ENCODE results near the gene FAM241B.

The FAM241B gene

DNA sequence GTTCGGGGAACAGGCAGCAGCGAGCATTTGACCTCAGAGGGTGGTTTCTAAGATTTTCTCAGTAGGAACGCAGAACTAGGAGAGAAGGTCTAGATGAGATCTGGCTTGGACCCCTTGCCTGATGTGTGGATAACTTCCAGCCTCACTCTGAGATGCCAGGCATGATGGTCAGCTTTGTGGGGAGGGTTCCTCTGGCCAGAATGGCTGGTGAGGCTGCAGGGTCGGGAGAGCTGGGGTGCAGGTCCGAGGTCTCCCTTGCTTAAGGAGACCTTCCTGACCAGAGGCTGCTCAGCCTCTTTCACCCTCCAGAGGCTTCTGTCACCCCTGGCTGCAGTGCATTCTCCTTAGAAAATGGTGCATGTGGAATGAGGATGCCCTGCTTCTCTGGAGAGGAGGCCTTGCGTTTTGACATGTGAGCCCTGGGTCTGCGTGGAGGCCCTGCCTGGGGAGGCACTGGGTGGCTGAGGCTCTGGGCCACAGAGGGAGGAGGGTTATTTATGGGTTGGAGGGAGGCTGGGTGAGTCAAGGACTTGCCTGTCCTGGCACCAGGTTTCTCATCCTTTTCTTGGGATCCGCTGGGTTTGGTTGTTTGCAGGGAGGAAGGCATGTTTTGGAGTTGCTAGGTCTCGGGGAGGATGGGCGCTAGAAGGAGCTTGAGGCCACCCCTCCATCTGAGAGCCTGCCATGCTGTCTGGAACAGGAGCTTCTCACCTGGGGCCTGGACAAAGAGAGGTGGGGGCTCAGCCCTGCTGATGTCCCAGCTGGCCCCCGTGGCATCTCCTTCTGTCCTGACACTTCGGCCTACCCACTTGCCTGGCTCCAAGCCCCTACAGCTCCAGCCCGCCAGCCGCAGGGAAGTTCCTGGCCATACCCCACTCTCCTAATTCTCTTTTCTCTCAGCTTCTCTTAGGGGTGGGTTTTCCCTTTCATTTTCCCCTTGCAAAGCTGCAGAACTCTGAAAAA lies 3.9 kb downstream of the FAM241B start:
- DNase-seq (ENCODE audit: low spot score) = no peak

GRCh38 chr10:69634759-69635425 lies 4.8 kb downstream of the FAM241B start:
- no peak for DNase-seq (ENCODE audit: low spot score)

- DNase-seq (ENCODE audit: low spot score) = no peak
Measured at GRCh38 chr10:69635428-69636272, 5.6 kb downstream of the FAM241B start.

DNA sequence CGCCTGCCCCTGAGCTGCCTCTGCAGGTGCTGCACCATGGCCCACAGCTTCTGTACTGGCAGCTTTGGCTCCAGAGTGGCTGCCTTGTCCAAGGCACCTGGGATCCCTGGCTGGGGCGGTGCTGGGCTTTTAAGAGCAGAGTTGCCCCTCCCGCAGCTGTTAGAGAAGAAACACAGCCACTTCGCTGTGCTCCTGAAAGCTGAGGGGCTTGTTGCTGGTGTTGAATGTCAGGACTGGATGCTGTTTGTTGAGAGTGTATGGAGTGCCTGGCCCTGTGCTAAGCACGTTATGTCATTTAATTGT lies 6.2 kb downstream of the FAM241B start:
- DNase-seq (ENCODE audit: low spot score) = no peak

GRCh38 chr10:69636626-69637605 lies 6.9 kb downstream of the FAM241B start:
- DNase-seq (ENCODE audit: low spot score) = no peak

DNA sequence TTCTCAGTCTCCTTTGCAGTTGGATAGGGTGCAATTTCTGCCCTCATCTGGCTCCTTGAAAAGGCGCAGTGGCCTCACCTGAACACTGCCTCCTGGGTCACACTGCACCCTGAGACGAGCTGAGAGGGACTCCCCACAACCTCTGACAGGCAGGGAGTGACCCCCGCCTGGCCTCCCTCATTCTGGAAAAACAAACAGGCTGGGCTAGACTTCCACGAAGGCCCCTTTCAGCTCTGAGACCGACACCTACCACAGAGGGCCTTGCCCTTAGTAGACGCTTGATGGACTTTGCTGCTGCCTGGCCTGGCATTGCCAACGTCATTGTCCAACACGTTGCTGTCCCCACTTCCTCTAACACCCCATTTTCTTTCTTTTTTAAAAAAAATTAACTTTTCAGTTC lies 8.6 kb downstream of the FAM241B start:
- DNase-seq (ENCODE audit: low spot score) = no peak

- DNase-seq (ENCODE audit: low spot score) = peak; percentile 74
Measured at GRCh38 chr10:69639291-69640195, 9.5 kb downstream of the FAM241B start.

DNA sequence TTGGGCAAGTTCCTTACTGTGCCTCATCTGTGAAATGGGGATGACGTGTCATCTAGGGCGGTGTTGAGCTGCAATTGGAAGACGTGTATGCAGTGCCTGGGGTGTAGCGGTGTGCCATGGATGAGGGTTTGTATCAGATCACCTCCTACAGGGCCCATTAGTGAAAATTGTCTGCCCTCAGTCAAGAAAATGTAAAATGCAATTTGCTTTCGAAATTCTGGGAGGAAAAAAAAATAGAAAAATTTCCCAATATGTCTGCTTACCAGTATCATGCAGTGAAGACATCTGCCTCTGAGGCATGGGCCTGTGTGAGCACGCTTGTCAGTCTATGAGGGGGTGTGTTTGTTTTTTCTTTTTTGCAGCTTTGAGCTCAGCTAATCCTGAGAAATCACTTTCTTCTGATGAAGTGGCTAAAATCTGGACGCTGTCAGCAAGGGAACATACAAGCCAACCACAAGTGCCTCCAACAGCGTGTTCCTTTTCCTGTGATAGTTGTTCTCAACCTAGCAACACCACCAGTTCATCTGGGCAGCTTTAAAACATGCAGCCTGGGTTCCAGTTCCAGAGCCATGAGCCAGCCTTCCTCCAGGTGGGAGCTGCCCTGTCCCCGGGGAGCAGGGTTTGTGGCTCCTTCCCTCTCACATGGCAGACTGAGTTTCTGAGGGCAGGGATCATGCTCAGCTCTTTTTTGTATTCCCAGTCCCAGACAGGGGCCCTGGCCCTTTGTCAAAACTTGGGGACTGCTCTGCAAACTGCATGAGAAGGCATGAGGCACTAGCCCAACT lies 10.3 kb downstream of the FAM241B start:
- DNase-seq (ENCODE audit: low spot score) = no peak

DNA sequence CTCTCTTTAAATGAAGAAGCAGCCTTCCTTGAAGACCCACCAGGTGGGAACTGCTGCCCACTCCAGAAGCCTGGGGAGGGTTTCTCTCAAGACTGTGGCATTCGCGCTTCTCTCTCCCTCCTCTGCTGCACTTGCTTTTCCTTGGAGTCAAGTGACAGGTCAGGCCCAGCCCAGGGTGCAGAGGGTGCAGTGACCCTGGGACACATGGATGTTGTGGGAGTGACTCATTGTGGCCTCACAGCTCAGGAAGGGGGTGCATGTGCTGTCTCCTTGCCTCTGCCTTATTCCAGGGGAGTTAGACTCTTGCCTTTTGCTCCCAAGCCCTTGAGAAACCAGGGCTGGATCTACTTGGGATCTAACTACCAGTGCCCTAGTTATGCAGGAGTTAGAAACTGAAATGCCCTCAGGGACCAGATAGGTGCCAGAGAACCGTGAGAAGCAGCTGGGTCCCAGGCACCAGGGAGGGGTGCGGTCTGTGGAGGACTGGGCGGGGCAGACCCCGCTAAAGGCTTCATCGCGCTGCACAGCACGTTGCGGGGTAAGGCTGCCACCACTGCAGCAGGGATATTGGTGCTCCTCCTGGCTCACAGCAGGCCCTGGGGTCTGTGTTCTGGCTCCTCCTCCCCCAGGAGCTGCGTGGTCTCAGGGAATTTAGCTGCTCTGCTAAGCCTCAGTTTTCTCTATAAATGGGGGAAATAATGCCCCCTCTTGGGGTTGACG lies 11.4 kb downstream of the FAM241B start:
- no peak for DNase-seq (ENCODE audit: low spot score)

DNA sequence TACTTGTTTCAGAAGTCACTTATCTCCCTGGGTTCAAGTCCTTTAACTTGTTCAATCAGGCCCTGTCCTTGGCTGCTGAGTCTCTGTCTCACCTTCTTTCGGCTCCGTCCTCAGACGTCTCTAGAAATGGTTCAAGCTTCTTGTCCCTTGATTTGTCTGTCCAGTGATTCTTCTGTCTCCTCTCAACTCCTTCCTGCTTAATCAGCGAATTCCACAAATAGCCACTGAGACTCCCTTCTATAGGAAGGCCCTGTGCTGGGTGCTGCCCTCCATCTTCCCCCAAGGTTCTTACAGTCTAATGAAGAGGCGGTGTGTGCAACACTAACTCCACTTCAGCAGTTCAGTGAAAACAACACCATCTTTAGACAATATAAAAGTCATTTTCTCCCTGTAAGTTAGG lies 12.7 kb downstream of the FAM241B start:
- DNase-seq (ENCODE audit: low spot score) = no peak

- no peak for DNase-seq (ENCODE audit: low spot score)
Measured at GRCh38 chr10:69643779-69644657, 14.0 kb downstream of the FAM241B start.

- DNase-seq (ENCODE audit: low spot score) = peak; percentile 69
Measured at GRCh38 chr10:69644658-69645295, 14.7 kb downstream of the FAM241B start.

GRCh38 chr10:69645296-69646184 lies 15.5 kb downstream of the FAM241B start:
- DNase-seq (ENCODE audit: low spot score) = peak; percentile 43

DNA sequence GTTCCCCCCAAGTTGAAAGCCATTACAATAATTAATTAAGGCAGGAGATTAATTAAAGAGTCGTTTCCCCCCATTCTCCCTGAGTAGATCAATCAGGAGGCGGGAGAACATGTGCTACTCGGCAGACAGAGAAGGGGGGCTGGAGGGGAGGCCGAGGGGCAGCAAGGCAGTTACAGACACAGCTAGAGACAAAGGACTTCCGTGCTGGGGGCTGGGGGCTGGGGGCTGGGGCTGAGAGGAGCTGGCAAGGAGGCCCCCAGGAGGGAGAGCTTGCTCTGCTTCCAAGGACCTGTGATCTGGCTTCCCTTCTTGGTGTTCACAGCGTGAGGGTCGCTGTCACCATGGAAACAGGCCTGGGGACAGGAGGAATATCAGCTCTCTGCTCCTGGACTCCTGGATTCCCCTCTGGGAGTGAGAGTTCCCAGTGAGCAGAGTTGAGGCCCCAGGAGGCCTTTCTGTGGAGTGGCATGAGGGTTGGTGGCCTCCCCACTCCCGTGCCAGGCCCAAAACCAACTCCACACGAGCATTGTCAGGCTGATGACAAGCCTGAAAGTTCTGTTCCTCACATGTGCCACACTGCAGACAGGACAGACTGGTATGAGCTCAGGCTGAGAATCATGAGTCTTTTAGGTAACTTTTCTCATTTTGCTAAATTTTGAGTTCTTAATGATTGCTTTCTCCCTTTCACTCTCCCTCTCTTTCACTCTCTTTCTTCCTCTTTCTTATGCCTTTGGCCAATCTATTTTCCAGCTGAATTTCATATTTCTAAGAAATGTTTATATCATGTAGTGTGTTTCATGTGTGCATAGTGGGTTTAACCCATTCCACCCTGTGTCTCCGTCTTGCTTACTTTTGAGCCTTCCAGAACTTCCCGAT lies 16.4 kb downstream of the FAM241B start:
- DNase-seq (ENCODE audit: low spot score) = peak; percentile 66

- DNase-seq (ENCODE audit: low spot score) = no peak
Measured at GRCh38 chr10:69647126-69647525, 17.1 kb downstream of the FAM241B start.
